ENCODE results near the gene DCPS. TPM values are rescaled to one million over a fixed set of nuclear protein-coding genes. Genes with fewer than 3 reads are reported as not detected.

The DCPS gene
- total RNA-seq, 1 experiment from 2014 or later: 52.6 TPM

DNA sequence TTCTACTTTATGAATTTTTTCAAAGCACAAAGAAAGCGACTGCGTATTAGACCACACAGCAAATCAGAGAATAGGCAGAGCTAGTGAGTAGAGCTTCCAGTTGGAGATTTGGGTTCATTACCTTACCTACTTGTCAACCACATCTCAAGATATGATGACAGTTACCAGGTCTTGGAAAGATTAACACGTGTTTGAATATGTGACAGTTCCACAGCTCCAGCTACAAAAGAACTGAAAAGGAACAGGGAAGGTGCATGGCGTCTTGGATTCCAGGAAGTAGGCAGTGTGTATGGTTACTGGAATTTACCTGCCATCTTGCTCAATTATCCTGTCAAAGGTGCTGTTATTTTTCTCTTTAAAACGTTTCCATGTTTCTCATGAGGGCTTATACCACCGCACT lies 15.6 kb upstream of the DCPS start:
- no peaks in the 10 kb centered on the region for H4K20me1 ChIP-seq (ENCODE audit: low read length)
- ATAC-seq (no peak), DNase-seq (no peak)
- H3K27me3 ChIP-seq (ENCODE audit: low read length): no peaks in the 10 kb centered on the region
- POLR2A ChIA-PET (ENCODE audit: unreplicated experiment): no interaction called here
- CTCF ChIA-PET: no interaction called here
- no peaks in the 10 kb centered on the region for H3F3A ChIP-seq (ENCODE audit: low read length, unreplicated experiment)
- H3K79me2 ChIP-seq (ENCODE audit: low read length): peaks cover 27% of the 10 kb centered on the region
- H3K4me2 ChIP-seq (ENCODE audit: low read length): no peak overlapping the region
- H3K36me3 ChIP-seq (ENCODE audit: low read depth, low read length): peaks cover 18% of the 10 kb centered on the region; the same call in 1 of the 2 replicates
- intact Hi-C loops (cut with micrococcal nuclease): no loop called here
- H3K9ac ChIP-seq (ENCODE audit: low read length): no peak overlapping the region
- no peaks in the 10 kb centered on the region for H3K9me3 ChIP-seq (ENCODE audit: low read length)
- no peaks in the 10 kb centered on the region for H3K9me2 ChIP-seq (replicated peaks; ENCODE audit: low read length)
- TF ChIP-seq EZH2phosphoT487 (IDR thresholded peaks at IDR 0.05; ENCODE audit: borderline replicate concordance, low read length): no peak
- TF ChIP-seq EZH2 (IDR thresholded peaks at IDR 0.05; ENCODE audit: low read length, unreplicated experiment): no peak
- TF ChIP-seq CTCF (conservative IDR thresholded peaks at IDR 0.05; ENCODE audit: low read depth, low read length): no peak
- BruUV-seq (replicated peaks): no TSS peak
- peaks cover 20% of the 10 kb centered on the region; the same call in 1 of the 2 replicates for H3K4me1 ChIP-seq (ENCODE audit: insufficient read depth, low read length)
- no peak overlapping the region for H3K4me3 ChIP-seq (ENCODE audit: low read length)
- no peak overlapping the region for H2AFZ ChIP-seq (ENCODE audit: low read length)
- H3K27ac ChIP-seq (ENCODE audit: low read length): no peak overlapping the region

- no peak for DNase-seq
- Histone ChIP-seq H3K9me2 (replicated peaks; ENCODE audit: low read length) (no peaks in the 10 kb centered on the region), H2AFZ (ENCODE audit: low read length) (no peak overlapping the region), H3K4me3 (ENCODE audit: low read length) (no peak overlapping the region), H3K79me2 (ENCODE audit: low read length) (peaks cover 7% of the 10 kb centered on the region), H3K36me3 (ENCODE audit: low read depth, low read length) (peaks cover 20% of the 10 kb centered on the region; the same call in 1 of the 2 replicates), H3K4me2 (ENCODE audit: low read length) (no peak overlapping the region), H3K9ac (ENCODE audit: low read length) (no peak overlapping the region), H3K27ac (ENCODE audit: low read length) (no peak overlapping the region), H4K20me1 (ENCODE audit: low read length) (no peaks in the 10 kb centered on the region), H3K27me3 (ENCODE audit: low read length) (no peaks in the 10 kb centered on the region), H3F3A (ENCODE audit: low read length, unreplicated experiment) (no peaks in the 10 kb centered on the region), H3K9me3 (ENCODE audit: low read length) (no peaks in the 10 kb centered on the region), H3K4me1 (ENCODE audit: insufficient read depth, low read length) (no peaks in the 10 kb centered on the region)
- no peak for TF ChIP-seq EZH2 (IDR thresholded peaks at IDR 0.05; ENCODE audit: low read length, unreplicated experiment)
- TF ChIP-seq CTCF (conservative IDR thresholded peaks at IDR 0.05; ENCODE audit: low read depth, low read length): no peak
- TF ChIP-seq EZH2phosphoT487 (IDR thresholded peaks at IDR 0.05; ENCODE audit: borderline replicate concordance, low read length): no peak
- CTCF ChIA-PET: no interaction called here
- POLR2A ChIA-PET (ENCODE audit: unreplicated experiment): no interaction called here
- no peak for ATAC-seq
- intact Hi-C loops (cut with micrococcal nuclease): no loop called here
- no TSS peak for BruUV-seq (replicated peaks)
Measured at GRCh38 chr11:126290887-126291286, 13.0 kb upstream of the DCPS start.

DNA sequence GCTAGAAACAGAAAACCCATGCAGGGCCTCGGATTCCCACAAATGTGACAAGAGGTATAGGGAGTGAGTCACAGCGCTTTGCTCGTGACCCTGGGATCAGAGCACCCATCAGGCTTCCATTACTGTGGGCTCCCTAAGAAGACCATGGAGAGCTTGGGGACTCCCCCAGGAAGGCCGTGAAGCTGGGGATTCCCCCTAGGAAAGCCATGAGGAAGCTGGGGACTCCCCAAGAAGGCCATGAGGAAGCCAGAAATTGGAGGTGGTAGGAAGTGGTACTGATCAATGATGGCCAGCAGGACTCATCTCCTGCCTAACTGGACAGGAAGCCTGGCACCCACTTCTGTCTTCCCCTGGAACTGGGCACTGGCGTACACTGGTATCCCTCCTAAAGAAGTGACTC lies 10.1 kb upstream of the DCPS start:
- no peak overlapping the region for H3K27ac ChIP-seq (ENCODE audit: low read length)
- no peak overlapping the region for H2AFZ ChIP-seq (ENCODE audit: low read length)
- no peaks in the 10 kb centered on the region for H3F3A ChIP-seq (ENCODE audit: low read length, unreplicated experiment)
- no peak overlapping the region for H3K9ac ChIP-seq (ENCODE audit: low read length)
- intact Hi-C loops (cut with micrococcal nuclease): no loop called here
- ChIA-PET CTCF (no interaction called here), POLR2A (ENCODE audit: unreplicated experiment) (no interaction called here)
- TF ChIP-seq CTCF (conservative IDR thresholded peaks at IDR 0.05; ENCODE audit: low read depth, low read length) (no peak), EZH2 (IDR thresholded peaks at IDR 0.05; ENCODE audit: low read length, unreplicated experiment) (no peak), EZH2phosphoT487 (IDR thresholded peaks at IDR 0.05; ENCODE audit: borderline replicate concordance, low read length) (no peak)
- no peaks in the 10 kb centered on the region for H3K9me3 ChIP-seq (ENCODE audit: low read length)
- H3K27me3 ChIP-seq (ENCODE audit: low read length): no peaks in the 10 kb centered on the region
- H4K20me1 ChIP-seq (ENCODE audit: low read length): no peaks in the 10 kb centered on the region
- H3K4me1 ChIP-seq (ENCODE audit: insufficient read depth, low read length): no peaks in the 10 kb centered on the region
- no peak overlapping the region for H3K4me2 ChIP-seq (ENCODE audit: low read length)
- peaks cover 23% of the 10 kb centered on the region; the same call in 1 of the 2 replicates for H3K36me3 ChIP-seq (ENCODE audit: low read depth, low read length)
- BruUV-seq (replicated peaks): TSS peak; percentile 2
- DNase-seq (no peak), ATAC-seq (0 out of 2 replicates have a peak, but pooled peaks have one; percentile 18)
- no peaks in the 10 kb centered on the region for H3K9me2 ChIP-seq (replicated peaks; ENCODE audit: low read length)
- H3K79me2 ChIP-seq (ENCODE audit: low read length): no peaks in the 10 kb centered on the region
- H3K4me3 ChIP-seq (ENCODE audit: low read length): no peak overlapping the region

Measured in PC-3 (cell line).